GM19351 (cell line): ENCODE data around the gene MTFMT.
"Not testable (repeated sequence)": the region's sequence is repeated elsewhere in the genome, so short reads cannot be mapped to it uniquely, and the experiment has no call there.

Experiments used
- ATAC-seq: cut with Tn5 transposase; IDR thresholded peaks from one replicate; pipeline ENCODE4 v1.9.1; 2021; ENCODE audit warnings: mild to moderate bottlenecking, moderate library complexity; ENCODE audit not compliant: unreplicated experiment

Gene MTFMT

DNA sequence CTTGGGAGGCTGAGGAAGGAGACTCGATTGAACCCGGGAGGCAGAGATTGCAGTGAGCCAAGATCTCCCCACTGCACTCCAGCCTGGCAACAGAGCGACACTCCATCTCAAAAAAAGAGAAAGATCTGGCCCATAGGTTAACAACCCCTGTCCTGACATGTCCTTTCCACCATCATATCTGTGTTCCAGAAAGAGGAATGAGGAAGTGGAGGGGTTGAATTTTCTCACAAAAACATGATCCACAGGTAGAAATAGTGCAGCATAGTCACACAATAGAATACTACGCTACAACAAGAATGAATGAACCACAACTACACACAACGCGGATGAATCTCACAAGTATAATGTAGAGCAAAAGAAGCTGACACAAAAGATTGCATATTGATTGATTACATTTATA lies 11.0 kb upstream of the MTFMT start:
- no peak for ATAC-seq

DNA sequence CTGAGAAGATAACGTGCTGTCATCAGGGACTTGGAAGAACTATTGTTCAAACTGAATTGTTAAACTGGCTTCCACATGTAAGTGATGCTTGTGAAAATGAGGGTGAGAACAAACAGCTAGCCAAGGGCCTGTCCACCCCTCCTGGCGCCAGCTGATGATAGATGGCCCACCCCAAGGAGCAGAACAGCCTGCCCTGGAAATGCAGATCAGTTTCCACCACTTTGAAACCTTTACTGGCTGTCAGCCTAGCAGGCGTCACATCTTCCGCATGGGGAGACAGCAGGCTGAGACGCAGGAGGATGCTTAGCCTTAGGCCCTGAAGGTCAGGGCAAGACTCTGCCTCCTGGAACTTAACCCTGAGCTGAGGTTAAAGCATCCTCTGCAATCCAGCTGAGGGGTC lies 9.4 kb upstream of the MTFMT start:
- ATAC-seq: no peak

DNA sequence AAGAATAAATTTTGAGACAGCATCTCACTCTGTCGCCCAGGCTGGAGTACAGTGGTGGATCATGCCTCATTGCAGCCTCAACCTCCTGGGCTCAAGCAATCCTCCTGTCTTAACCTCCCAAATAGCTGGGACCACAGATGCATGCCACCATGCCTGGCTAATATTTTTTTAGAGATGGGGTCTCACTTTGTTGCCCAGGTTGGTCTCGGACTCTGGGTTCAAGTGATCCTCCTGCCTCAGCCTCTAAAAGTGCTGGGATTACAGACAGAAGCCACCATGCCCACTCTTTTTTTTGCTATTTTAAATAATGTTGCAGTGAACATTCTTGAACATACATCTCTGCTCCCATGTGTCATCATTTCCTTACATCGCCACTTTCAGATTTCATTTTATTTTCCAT lies 9.0 kb upstream of the MTFMT start:
- ATAC-seq: no peak

GRCh38 chr15:65037309-65037708 lies 7.9 kb upstream of the MTFMT start:
- no peak for ATAC-seq

DNA sequence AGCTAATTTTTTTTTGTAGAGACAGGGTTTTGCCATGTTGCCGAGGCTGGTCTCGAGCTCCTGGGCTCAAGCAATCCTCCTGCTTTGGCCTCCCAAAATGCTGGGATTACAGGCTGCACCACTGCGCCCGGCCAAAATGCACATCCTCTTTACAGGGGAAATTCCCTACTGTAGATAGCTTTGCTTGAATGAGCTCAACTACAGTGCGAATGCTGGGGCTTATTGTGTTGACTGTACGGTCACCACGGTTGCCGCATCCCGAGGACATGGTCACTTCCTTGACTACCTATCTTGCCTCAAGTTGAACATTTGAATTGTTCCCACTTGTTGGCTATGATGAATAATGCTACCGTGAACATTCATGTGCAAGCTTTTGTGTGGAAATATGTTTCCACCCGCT lies 5.3 kb upstream of the MTFMT start:
- no peak for ATAC-seq

GRCh38 chr15:65033659-65034269 lies 4.3 kb upstream of the MTFMT start:
- no peak for ATAC-seq

DNA sequence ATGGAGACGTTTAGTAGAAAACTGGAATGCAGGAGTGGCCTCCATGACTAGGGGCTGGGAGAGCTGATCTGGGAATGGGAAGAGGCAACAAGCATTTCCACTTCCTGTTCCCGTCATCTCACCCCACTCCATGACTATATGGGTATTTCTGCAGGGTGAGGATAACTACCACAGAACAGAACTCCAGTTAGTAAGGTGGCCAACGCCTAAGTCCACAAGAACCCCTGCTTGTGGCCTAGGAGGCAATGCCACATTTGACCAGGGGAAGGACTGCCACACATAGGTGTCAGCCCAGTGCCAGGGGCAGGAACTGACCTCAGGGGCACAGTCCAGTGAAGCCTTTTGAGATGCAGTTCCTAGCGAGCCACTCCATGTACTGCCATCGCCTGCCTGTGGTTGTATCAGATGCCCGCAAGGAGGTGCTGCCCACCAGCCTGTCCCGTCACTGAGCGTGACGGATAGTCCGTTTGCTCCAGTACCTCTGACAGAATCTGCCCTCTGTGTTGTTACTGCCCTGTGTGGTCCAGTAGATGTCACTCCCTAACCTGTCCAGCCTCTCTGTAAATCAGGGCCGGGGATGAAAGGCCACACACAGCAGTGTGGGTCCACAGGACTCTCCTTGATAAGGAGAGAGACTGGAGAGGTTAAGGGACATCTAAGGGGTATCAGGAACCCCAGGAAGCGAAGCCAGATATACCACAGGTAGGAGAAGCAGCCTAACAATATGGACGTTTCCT lies 3.5 kb upstream of the MTFMT start:
- no peak for ATAC-seq

DNA sequence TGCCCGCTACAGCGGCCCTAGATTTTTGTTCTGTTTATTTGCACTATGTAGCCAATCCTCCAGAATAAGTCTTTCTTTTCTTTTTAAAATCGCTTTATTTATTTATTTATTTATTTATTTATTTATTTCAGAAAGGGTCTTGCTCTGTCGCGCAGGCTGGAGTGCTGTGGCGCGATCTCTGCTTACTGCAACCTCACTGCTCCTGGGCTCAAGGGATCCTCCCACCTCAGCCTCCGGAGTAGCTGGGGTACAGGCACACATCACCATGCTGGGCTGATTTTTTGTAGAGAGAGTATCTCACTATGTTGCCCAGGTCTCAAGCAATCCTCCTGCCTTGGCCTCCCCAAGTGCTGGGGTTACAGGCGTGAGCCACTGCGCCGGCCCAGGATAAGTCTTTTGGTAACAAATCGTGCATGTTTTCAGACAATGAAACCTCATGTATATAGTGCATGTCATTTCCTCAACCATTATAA lies 333 bp upstream of the MTFMT start:
- ATAC-seq: no peak

DNA sequence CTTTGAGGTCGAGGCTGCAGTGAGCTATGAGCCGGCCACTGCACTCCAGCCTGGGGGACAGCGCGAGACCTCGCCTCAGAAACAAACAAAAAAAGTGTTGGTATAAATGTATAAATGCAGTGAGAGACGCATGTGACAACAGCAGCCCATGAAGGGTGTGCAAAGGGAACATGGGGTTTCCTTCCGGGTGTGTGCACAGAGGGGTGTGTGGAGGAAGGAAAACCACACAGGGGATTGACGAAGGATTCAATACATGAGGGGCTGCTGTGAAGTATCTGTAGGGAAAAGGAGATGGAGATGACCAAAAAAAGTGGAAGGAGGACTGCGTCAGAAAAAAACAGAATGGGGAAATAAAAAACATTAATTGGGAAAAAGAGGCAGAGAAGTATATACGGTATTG lies 1.1 kb downstream of the MTFMT start:
- no peak for ATAC-seq

DNA sequence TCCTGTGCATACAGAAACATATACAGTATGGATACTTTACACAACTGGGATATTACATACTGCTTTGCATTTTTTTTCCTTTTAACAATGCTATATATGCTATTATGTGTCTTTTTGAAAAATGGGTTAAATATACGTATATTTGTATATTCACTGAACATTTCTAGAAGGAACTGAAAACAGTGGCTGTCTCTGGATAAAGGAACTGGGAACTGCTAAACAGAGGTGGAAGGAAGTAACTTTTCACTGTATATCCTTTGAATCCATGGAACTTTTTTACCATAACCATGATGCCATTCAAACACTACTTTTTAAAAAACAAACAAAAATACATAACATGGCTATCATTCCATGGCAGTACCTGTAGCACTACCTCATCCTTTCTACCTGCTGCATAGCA lies 1.8 kb downstream of the MTFMT start:
- ATAC-seq: no peak

DNA sequence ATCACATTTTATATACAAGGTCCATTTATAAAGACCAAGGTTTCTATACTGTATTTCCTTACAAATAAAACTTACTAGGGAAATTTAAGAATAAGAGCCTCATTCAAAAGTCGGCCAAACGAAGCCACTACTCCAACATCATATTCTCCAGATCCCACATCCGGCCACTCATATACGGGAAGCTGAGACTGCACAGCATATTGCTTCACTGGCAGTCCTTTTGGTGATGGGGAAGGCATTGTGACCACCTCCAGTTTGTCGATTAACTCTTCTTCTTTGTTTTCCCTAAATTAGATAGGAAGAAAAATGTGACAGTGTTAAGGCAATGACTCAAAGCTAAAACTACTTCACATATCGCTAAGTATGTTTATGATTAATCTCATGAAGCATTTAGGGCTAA lies 2.7 kb downstream of the MTFMT start:
- no peak for ATAC-seq

DNA sequence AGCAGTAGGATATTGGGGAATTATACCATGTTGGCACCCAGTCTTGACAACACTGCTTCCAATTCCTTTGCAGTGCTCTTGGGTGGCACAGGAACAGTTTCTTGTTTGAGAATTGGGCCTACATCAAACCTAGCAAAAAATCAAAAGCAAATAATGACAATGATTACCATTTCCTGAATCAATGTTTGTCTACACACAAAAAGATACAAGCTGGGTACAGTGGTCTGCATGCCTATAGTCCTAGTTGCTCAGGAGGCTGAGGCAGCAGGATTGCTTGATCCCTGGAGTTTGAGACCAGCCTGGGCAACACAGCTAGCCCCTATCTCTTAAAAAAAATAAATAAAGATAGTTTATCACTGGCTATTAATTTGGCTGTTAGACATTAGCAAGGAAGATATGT lies 8.0 kb downstream of the MTFMT start:
- no peak for ATAC-seq

GRCh38 chr15:65020419-65020818 lies 9.0 kb downstream of the MTFMT start:
- ATAC-seq: no peak

DNA sequence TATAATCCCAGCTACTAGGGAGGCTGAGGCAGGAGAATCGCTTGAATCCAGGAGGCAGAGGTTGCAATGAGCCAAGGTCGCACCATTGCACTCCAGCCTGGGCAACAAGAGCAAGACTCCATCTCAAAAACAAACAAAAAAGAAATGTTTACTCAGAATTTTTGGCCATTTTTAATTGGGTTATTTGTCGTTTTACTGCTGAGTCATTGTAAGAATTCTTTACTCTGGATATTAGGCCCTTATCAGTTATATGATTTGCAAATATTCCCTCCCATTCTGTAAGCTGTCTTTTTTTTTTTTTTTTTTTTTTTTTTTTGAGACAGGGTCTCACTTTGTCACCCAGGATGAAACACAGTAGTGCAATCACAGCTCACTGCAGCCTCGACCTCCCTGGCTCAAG lies 18.2 kb downstream of the MTFMT start:
- not testable (repeated sequence) for ATAC-seq

- ATAC-seq: no peak
These were observed 20.5 kb downstream of the MTFMT start for GRCh38 chr15:65008983-65009382.

- no peak for ATAC-seq
These were observed 22.6 kb downstream of the MTFMT start for GRCh38 chr15:65006876-65007275.

DNA sequence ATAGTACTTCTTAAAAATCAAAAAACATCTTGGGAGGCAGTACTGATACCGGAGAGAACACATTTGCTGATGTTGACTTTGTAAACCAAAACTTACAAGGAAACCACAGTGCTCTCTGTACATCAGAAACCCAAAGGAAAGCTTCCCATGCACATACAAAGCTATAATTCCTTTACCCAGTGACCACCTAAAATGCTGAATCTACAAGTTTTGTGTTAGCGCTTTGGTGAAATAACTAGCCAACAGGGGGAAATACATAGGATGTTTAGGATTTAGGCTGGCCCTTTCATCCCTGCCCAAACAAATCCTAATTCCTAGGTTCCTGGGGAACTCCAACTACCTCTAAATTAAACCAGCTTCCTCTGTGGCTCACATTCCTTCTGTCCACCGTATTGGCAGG lies 24.4 kb downstream of the MTFMT start:
- no peak for ATAC-seq

- no peak for ATAC-seq
These were observed 31.6 kb downstream of the MTFMT start for GRCh38 chr15:64997745-64998375.

DNA sequence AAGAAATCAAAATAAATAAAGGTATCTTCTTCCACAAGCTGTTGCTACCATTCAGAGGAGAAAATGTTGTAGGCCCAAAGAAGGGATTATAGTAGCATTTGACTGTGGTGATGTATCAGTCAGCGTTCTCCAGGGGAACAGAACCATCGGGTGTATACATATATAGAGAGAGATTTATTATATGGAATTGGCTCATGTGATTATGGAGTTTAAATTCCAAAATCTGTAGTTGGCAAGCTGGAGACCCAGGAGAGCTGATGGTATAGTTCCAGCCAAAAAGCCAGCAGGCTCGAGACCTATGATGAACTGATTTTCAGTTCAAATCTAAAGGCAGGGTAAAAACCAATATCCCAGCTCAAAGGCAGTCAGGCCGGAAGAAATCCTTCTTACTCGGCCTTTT lies 32.4 kb downstream of the MTFMT start:
- ATAC-seq: no peak

GRCh38 chr15:64993290-64993689 lies 36.1 kb downstream of the MTFMT start:
- ATAC-seq: no peak

DNA sequence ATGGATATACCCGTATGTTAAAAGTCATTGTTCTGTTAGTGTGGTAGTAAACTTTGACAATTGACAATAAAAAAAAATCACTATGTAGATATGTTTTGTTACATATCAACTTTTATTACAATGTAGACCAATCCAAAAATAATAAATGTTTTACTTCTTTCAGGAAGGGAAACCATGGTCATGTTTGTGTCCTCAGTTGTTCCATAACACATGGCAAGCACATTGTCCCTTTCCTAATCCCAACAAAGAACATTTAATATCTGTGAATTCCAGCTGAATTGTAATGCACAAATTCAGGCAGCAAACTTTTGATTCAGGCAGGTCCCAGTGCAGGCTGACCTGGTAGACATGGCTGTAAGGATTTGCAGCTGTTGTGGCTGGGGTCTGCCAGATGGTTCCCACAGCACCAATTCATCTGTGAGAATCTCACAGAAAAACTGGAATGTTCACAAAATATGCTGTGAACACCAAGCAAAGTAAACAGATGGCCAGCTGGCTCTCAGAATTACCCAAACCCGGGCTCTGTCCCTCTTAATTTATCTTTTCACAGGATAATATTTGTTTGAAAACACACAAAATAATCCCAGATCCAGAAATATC lies 37.8 kb downstream of the MTFMT start:
- no peak for ATAC-seq

- no peak for ATAC-seq
These were observed 39.3 kb downstream of the MTFMT start for GRCh38 chr15:64990168-64990470.
